Measurements from ENCODE around the gene MITF. TPM values are rescaled to one million over a fixed set of nuclear protein-coding genes. Genes with fewer than 3 reads are reported as not detected.

The MITF gene
- total and polyA plus RNA-seq, 2 of the 4 experiments (the other 2 are of a cell fraction): 6.5 to 16.7 TPM

DNA sequence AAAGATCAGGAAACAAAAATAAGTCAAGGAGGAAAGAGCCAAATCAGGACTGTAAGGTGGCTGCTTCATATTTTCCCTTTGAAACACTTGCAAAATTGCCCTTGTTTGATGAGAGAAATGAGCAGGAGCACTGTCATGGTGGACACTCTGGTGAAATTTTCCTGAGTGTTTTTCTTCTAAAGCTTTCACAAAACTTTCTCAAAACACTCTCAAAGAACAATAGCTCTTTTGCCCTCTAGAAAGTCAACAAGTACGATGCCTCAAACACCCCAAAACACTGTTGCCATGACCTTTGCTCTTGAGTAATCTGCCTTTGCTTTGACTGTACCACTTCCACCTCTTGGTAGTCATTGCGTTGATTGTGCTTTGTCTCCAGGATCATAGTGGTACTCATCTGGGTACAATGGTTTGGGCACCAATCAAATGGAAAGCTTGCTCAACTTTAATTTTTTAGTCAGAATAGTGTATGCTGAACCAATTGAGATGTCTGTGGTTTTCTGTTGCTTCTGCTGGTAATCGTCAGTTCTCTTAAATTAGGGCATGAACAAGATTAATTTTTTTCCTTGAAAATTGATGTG is 13.2 kb upstream of the MITF start:
- no peak overlapping the region for H3K14ac ChIP-seq (replicated peaks; ENCODE audit: low read depth, low read length)
- no peak for ATAC-seq (ENCODE audit: low read depth)
- H4K5ac ChIP-seq (ENCODE audit: low read depth, low read length): no peak overlapping the region
- H3K9me3 ChIP-seq (ENCODE audit: control insufficient read depth, insufficient read depth, low read length): no peaks in the 10 kb centered on the region
- BruUV-seq (replicated peaks): no TSS peak
- H2BK15ac ChIP-seq (ENCODE audit: low read depth, low read length): no peak overlapping the region
- no peaks in the 10 kb centered on the region for H3K9me1 ChIP-seq (ENCODE audit: insufficient read depth, low read length)
- no peak overlapping the region for H2BK120ac ChIP-seq (ENCODE audit: low read depth, low read length)
- no peak overlapping the region for H2AK9ac ChIP-seq (replicated peaks; ENCODE audit: low read depth, low read length, poor library complexity)
- no peak overlapping the region for H4K91ac ChIP-seq (ENCODE audit: insufficient read depth, low read depth, low read length)
- H3K9ac ChIP-seq (ENCODE audit: low read depth, low read length): no peak overlapping the region
- H3K79me1 ChIP-seq (ENCODE audit: low read depth in 1 of 2, low read length in 2 of 2): no peaks in the 10 kb centered on the region
- in situ Hi-C loops (cut with MboI; ENCODE audit: low sequenced_read_pairs): no loop called here
- no peak for TF ChIP-seq CHD1 (IDR thresholded peaks at IDR 0.05; ENCODE audit: low read depth, low read length)
- TF ChIP-seq MAZ (IDR thresholded peaks at IDR 0.05; ENCODE audit: borderline replicate concordance, low read depth, low read length): no peak
- no peak for TF ChIP-seq POLR2A (IDR thresholded peaks at IDR 0.05; ENCODE audit: low read depth, low read length)
- no peak for TF ChIP-seq MXI1 (IDR thresholded peaks at IDR 0.05; ENCODE audit: borderline replicate concordance, low read depth, low read length)
- TF ChIP-seq RCOR1 (IDR thresholded peaks at IDR 0.05; ENCODE audit: insufficient replicate concordance, low read length): no peak
- TF ChIP-seq, protein P1, sequence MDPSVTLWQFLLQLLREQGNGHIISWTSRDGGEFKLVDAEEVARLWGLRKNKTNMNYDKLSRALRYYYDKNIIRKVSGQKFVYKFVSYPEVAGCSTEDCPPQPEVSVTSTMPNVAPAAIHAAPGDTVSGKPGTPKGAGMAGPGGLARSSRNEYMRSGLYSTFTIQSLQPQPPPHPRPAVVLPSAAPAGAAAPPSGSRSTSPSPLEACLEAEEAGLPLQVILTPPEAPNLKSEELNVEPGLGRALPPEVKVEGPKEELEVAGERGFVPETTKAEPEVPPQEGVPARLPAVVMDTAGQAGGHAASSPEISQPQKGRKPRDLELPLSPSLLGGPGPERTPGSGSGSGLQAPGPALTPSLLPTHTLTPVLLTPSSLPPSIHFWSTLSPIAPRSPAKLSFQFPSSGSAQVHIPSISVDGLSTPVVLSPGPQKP (IDR thresholded peaks at IDR 0.05; ENCODE audit: borderline replicate concordance, low read depth, low read length): no peak
- TF ChIP-seq NFE2L2 (IDR thresholded peaks at IDR 0.05; ENCODE audit: low read depth, low read length): no peak
- TF ChIP-seq, protein P2, sequence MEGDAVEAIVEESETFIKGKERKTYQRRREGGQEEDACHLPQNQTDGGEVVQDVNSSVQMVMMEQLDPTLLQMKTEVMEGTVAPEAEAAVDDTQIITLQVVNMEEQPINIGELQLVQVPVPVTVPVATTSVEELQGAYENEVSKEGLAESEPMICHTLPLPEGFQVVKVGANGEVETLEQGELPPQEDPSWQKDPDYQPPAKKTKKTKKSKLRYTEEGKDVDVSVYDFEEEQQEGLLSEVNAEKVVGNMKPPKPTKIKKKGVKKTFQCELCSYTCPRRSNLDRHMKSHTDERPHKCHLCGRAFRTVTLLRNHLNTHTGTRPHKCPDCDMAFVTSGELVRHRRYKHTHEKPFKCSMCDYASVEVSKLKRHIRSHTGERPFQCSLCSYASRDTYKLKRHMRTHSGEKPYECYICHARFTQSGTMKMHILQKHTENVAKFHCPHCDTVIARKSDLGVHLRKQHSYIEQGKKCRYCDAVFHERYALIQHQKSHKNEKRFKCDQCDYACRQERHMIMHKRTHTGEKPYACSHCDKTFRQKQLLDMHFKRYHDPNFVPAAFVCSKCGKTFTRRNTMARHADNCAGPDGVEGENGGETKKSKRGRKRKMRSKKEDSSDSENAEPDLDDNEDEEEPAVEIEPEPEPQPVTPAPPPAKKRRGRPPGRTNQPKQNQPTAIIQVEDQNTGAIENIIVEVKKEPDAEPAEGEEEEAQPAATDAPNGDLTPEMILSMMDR (conservative IDR thresholded peaks at IDR 0.05; ENCODE audit: low read depth, low read length): no peak
- no peak for TF ChIP-seq FOS (IDR thresholded peaks at IDR 0.05; ENCODE audit: low read depth, low read length)
- TF ChIP-seq RFX5 (IDR thresholded peaks at IDR 0.05; ENCODE audit: low read depth, low read length): no peak
- no peak for TF ChIP-seq CEBPB (IDR thresholded peaks at IDR 0.05; ENCODE audit: low read depth, low read length)
- TF ChIP-seq RAD21 (IDR thresholded peaks at IDR 0.05; ENCODE audit: low read length): no peak
- no peak for TF ChIP-seq MAFK (IDR thresholded peaks at IDR 0.05; ENCODE audit: low read depth, low read length)
- TF ChIP-seq, protein P3, sequence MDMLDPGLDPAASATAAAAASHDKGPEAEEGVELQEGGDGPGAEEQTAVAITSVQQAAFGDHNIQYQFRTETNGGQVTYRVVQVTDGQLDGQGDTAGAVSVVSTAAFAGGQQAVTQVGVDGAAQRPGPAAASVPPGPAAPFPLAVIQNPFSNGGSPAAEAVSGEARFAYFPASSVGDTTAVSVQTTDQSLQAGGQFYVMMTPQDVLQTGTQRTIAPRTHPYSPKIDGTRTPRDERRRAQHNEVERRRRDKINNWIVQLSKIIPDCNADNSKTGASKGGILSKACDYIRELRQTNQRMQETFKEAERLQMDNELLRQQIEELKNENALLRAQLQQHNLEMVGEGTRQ (IDR thresholded peaks at IDR 0.05; ENCODE audit: low read depth, low read length): no peak
- no peak for TF ChIP-seq SMC3 (IDR thresholded peaks at IDR 0.05; ENCODE audit: low read depth, low read length)
- no peak for TF ChIP-seq BHLHE40 (IDR thresholded peaks at IDR 0.05; ENCODE audit: low read depth, low read length)
- H3K27ac ChIP-seq (ENCODE audit: insufficient read depth, low read length): no peak overlapping the region
- H3K56ac ChIP-seq (ENCODE audit: extremely low read depth, insufficient read depth, low read length): no peak overlapping the region
- H3K18ac ChIP-seq (ENCODE audit: low read depth, low read length): no peak overlapping the region
- peaks cover 4% of the 10 kb centered on the region; the same call in 1 of the 2 replicates for H3K27me3 ChIP-seq (ENCODE audit: control insufficient read depth, insufficient read depth, low read length)
- H4K20me1 ChIP-seq (ENCODE audit: insufficient read depth, low read length): no peaks in the 10 kb centered on the region
- DNase-seq: no peak
- no peak overlapping the region for H2BK20ac ChIP-seq (ENCODE audit: low read depth, low read length)
- no CpG with 5 or more reads among the region's 3 CpGs for WGBS, 2 experiments (ENCODE audit: extremely low coverage in 2 of 2, insufficient read length in 1 of 2)
- H3K4ac ChIP-seq (ENCODE audit: low read depth, low read length): no peak overlapping the region
- H4K8ac ChIP-seq (ENCODE audit: low read depth in 2 of 2, low read length in 2 of 2): no peak overlapping the region
- intact Hi-C loops (cut with micrococcal nuclease): no loop called here
- H3K4me1 ChIP-seq (ENCODE audit: control insufficient read depth, insufficient read depth, low read length): 0 out of 2 replicates have a peak, but pooled peaks cover 1% of the 10 kb centered on the region
- H3K23ac ChIP-seq (ENCODE audit: low read depth, low read length): no peak overlapping the region
- H2AFZ ChIP-seq (replicated peaks; ENCODE audit: low read length, poor library complexity): no peak overlapping the region
- no peaks in the 10 kb centered on the region for H3K36me3 ChIP-seq (ENCODE audit: control insufficient read depth, insufficient read depth, low read length)
- no peak overlapping the region for H2BK5ac ChIP-seq (ENCODE audit: low read depth, low read length, poor library complexity, severe bottlenecking)
- ChIA-PET POLR2A (ENCODE audit: unreplicated experiment) (no interaction called here), CTCF (interaction anchor here (1.1 kb wide), 1 partner anchor 13 kb away, joined by 3 read pairs; no protein-coding TSS in a partner anchor)
- H3K4me2 ChIP-seq (ENCODE audit: low read depth, low read length): no peak overlapping the region
- dilution Hi-C loops (cut with HindIII; ENCODE audit: low sequenced_read_pairs, unreplicated experiment): no loop called here
- H2AK5ac ChIP-seq (ENCODE audit: low read depth, low read length): no peak overlapping the region
- H3K4me3 ChIP-seq (ENCODE audit: insufficient read depth, low read depth, low read length): no peak overlapping the region

All from IMR-90 (cell line).